ENCODE data around the gene C1QTNF3. TPM values are rescaled to one million over a fixed set of nuclear protein-coding genes. Genes with fewer than 3 reads are reported as not detected.
"Not testable (repeated sequence)": the region's sequence is repeated elsewhere in the genome, so short reads cannot be mapped to it uniquely, and the experiment has no call there.

C1QTNF3 gene
- total RNA-seq, 1 experiment from 2014 or later, result 0.74 TPM

- in situ Hi-C loops (cut with HindIII; ENCODE audit: low pct_unique_long_range_greater_than_20kb, low sequenced_read_pairs), result no loop called here
- no peak for DNase-seq (ENCODE audit: low read depth)
Measured at GRCh38 chr5:34031966-34032365, 11.0 kb downstream of the C1QTNF3 start.

- in situ Hi-C loops (cut with HindIII; ENCODE audit: low pct_unique_long_range_greater_than_20kb, low sequenced_read_pairs), result no loop called here
- no peak for DNase-seq (ENCODE audit: low read depth)
Measured at GRCh38 chr5:34031117-34031516, 11.9 kb downstream of the C1QTNF3 start.

GRCh38 chr5:34030585-34030984 lies 12.4 kb downstream of the C1QTNF3 start:
- in situ Hi-C loops (cut with HindIII; ENCODE audit: low pct_unique_long_range_greater_than_20kb, low sequenced_read_pairs), result not testable (repeated sequence)

GRCh38 chr5:34030048-34030447 lies 13.0 kb downstream of the C1QTNF3 start:
- DNase-seq (ENCODE audit: low read depth), result no peak
- in situ Hi-C loops (cut with HindIII; ENCODE audit: low pct_unique_long_range_greater_than_20kb, low sequenced_read_pairs), result no loop called here

More at GRCh38 chr5:34030585-34030984, 12.4 kb downstream of the C1QTNF3 start:
- DNase-seq (ENCODE audit: low read depth), result not testable (repeated sequence)

GRCh38 chr5:34028349-34028748 lies 14.7 kb downstream of the C1QTNF3 start:
- no peak for DNase-seq (ENCODE audit: low read depth)

GRCh38 chr5:34026089-34026761 lies 16.8 kb downstream of the C1QTNF3 start:
- no peak for DNase-seq (ENCODE audit: low read depth)
- in situ Hi-C loops (cut with HindIII; ENCODE audit: low pct_unique_long_range_greater_than_20kb, low sequenced_read_pairs), result no loop called here

More at GRCh38 chr5:34028349-34028748, 14.7 kb downstream of the C1QTNF3 start:
- in situ Hi-C loops (cut with HindIII; ENCODE audit: low pct_unique_long_range_greater_than_20kb, low sequenced_read_pairs), result no loop called here

- in situ Hi-C loops (cut with HindIII; ENCODE audit: low pct_unique_long_range_greater_than_20kb, low sequenced_read_pairs), result no loop called here
- DNase-seq (ENCODE audit: low read depth), result no peak
Measured at GRCh38 chr5:34022121-34022705, 20.8 kb downstream of the C1QTNF3 start.

GRCh38 chr5:34021334-34021733 lies 21.7 kb downstream of the C1QTNF3 start:
- in situ Hi-C loops (cut with HindIII; ENCODE audit: low pct_unique_long_range_greater_than_20kb, low sequenced_read_pairs), result no loop called here
- DNase-seq (ENCODE audit: low read depth), result no peak

- in situ Hi-C loops (cut with HindIII; ENCODE audit: low pct_unique_long_range_greater_than_20kb, low sequenced_read_pairs), result no loop called here
- DNase-seq (ENCODE audit: low read depth), result no peak
Measured at GRCh38 chr5:34020726-34021125, 22.3 kb downstream of the C1QTNF3 start.

GRCh38 chr5:34017254-34017653 lies 25.8 kb downstream of the C1QTNF3 start:
- no peak for DNase-seq (ENCODE audit: low read depth)
- in situ Hi-C loops (cut with HindIII; ENCODE audit: low pct_unique_long_range_greater_than_20kb, low sequenced_read_pairs), result no loop called here

- no peak for DNase-seq (ENCODE audit: low read depth)
- in situ Hi-C loops (cut with HindIII; ENCODE audit: low pct_unique_long_range_greater_than_20kb, low sequenced_read_pairs), result no loop called here
Measured at GRCh38 chr5:34016750-34017149, 26.3 kb downstream of the C1QTNF3 start.

- in situ Hi-C loops (cut with HindIII; ENCODE audit: low pct_unique_long_range_greater_than_20kb, low sequenced_read_pairs), result no loop called here
- no peak for DNase-seq (ENCODE audit: low read depth)
Measured at GRCh38 chr5:34016222-34016621, 26.8 kb downstream of the C1QTNF3 start.

GRCh38 chr5:34015120-34015822 lies 27.7 kb downstream of the C1QTNF3 start:
- no peak for DNase-seq (ENCODE audit: low read depth)
- in situ Hi-C loops (cut with HindIII; ENCODE audit: low pct_unique_long_range_greater_than_20kb, low sequenced_read_pairs), result no loop called here

- DNase-seq (ENCODE audit: low read depth), result no peak
- in situ Hi-C loops (cut with HindIII; ENCODE audit: low pct_unique_long_range_greater_than_20kb, low sequenced_read_pairs), result no loop called here
Measured at GRCh38 chr5:34014626-34015025, 28.4 kb downstream of the C1QTNF3 start.

GRCh38 chr5:34013547-34013946 lies 29.5 kb downstream of the C1QTNF3 start:
- in situ Hi-C loops (cut with HindIII; ENCODE audit: low pct_unique_long_range_greater_than_20kb, low sequenced_read_pairs), result no loop called here
- no peak for DNase-seq (ENCODE audit: low read depth)

- in situ Hi-C loops (cut with HindIII; ENCODE audit: low pct_unique_long_range_greater_than_20kb, low sequenced_read_pairs), result no loop called here
- DNase-seq (ENCODE audit: low read depth), result no peak
Measured at GRCh38 chr5:34012791-34013190, 30.2 kb downstream of the C1QTNF3 start.

GRCh38 chr5:34011536-34011935 lies 31.5 kb downstream of the C1QTNF3 start:
- in situ Hi-C loops (cut with HindIII; ENCODE audit: low pct_unique_long_range_greater_than_20kb, low sequenced_read_pairs), result no loop called here
- DNase-seq (ENCODE audit: low read depth), result no peak

- in situ Hi-C loops (cut with HindIII; ENCODE audit: low pct_unique_long_range_greater_than_20kb, low sequenced_read_pairs); DNase-seq (ENCODE audit: low read depth): not testable (repeated sequence)
Measured at GRCh38 chr5:34010146-34010545, 32.9 kb downstream of the C1QTNF3 start.

GRCh38 chr5:34009610-34010009 lies 33.4 kb downstream of the C1QTNF3 start:
- no peak for DNase-seq (ENCODE audit: low read depth)
- in situ Hi-C loops (cut with HindIII; ENCODE audit: low pct_unique_long_range_greater_than_20kb, low sequenced_read_pairs), result no loop called here

Measured in Caki2 (cell line).